Testis (tissue), 2 donors: ENCODE results near the gene CD3E.

ENCODE experiments used
- CTCF ChIP-seq, 3 experiments: fragments of 450-650 bp in 2 of 3; fragments of 200-600 bp in 1 of 3; sonication (generic) in 1 of 3; IDR thresholded peaks; one replicate each; pipeline ENCODE4 v1.5.1; 2016 to 2019; ENCODE audit warnings: antibody characterized with exemption in 3 of 3, mild to moderate bottlenecking in 2 of 3, moderate library complexity in 1 of 3
- POLR2A ChIP-seq: fragments of 450-650 bp; IDR thresholded peaks from one replicate; pipeline ENCODE4 v1.6.1; 2017; ENCODE audit warnings: antibody characterized with exemption, mild to moderate bottlenecking, moderate library complexity

DNA sequence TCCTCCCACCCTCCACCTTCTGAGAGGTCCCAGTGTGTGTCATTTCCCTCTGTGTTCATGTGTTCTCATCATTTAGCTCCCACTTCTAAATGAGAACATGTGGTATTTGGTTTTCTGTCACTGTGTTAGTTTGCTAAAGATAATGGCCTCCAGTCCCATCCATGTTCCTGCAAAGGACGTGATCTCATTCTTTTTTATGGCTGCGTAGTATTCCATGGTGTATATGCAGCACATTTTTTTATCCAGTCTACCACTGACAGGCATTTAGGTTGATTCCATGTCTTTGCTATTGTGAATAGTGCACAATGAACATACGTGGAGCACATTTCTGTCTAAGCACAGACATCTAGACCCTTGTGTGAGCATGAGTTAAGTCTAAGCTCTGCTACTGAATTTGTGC lies 5.7 kb downstream of the CD3E start:
- TF ChIP-seq CTCF (IDR thresholded peaks at IDR 0.05) (no peak), POLR2A (no peak)
